ENCODE results near the gene CELF1.

CELF1 gene

DNA sequence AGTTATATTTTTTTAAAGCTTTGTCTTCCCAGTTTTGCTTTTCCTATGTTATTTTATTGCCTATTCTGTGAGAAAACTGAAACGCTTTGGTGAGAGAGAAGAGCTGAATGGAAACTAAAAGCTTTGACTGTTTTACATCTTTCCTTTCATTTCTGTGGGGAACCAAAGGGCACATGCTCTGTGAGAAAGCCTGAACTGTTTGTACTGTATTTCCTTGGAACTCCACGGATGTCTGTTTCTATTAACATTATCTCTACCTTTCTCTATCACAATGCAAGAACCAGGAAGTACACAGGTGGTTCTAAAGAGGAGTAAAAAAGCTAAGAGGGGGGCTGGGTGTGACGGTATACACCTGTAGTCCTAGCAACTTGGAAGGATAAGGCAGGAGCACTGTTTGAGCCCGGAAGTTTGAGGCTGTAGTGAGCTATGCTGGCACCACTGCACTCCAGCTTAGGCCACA is 43.8 kb downstream of the CELF1 start:
- no peak for DNase-seq (ENCODE audit: low read depth)

DNA sequence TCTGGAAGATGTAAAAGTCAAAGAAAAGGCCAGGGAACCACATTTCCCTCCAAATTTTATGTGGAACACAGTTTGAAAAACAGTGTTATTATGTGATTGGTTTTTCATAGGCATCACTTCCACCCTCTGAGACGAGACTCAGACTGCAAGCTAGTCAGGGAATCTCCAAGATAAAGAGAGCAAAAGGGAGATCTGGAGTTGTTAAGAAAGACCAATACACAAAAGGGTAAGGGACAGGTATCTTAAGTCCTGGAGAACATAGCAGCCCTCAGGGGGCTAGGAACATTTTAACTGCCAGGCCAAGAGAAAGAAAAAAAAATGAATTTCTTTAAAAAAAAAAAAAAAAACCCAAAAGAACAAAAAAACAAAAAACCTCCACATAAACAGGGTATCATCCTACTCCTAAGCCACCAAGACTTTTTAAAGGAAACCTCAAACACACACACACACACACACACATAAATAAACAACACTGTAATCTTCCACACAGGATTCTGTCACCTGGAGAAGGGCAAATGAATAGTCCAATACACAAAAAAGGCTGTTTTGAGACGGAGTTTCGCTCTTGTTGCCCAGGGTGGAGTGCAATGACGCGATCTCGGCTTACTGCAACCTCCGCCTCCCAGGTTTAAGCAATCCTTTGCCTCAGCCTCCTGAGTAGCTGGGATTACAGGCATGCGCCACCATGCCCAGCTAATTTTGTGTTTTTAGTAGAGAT is 44.5 kb downstream of the CELF1 start:
- no peak for DNase-seq (ENCODE audit: low read depth)

DNA sequence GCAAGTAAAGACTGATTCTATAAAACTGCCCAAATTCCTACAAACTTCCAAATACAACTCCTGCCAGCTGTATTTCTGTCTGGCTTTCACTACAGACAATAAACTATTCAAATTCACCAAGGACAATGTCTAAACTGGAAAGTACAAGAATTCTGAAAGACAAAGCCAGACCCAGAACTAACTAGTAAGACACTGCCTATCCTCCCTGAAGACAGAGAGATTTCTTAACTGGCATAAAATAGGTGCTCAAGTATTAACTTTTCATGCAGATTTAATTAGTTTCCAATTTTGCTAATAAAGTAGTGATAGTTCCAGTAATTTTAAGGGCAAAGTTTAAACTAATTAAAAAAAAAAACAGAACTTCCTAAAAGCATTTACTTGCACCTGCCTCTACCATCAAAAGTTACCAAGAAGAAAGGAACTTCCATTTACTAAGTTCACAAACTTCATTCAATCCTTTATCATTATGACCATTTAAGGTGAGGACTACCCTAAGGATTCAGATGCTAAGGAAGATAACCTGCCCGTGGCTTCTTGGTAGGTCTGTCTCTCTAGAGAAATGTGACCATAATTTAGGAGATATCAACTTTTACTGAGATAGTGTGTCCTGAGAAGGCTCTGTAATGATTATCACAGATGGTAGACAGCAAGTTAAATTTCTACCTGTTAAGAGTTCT is 45.2 kb downstream of the CELF1 start:
- no peak for DNase-seq (ENCODE audit: low read depth)

DNA sequence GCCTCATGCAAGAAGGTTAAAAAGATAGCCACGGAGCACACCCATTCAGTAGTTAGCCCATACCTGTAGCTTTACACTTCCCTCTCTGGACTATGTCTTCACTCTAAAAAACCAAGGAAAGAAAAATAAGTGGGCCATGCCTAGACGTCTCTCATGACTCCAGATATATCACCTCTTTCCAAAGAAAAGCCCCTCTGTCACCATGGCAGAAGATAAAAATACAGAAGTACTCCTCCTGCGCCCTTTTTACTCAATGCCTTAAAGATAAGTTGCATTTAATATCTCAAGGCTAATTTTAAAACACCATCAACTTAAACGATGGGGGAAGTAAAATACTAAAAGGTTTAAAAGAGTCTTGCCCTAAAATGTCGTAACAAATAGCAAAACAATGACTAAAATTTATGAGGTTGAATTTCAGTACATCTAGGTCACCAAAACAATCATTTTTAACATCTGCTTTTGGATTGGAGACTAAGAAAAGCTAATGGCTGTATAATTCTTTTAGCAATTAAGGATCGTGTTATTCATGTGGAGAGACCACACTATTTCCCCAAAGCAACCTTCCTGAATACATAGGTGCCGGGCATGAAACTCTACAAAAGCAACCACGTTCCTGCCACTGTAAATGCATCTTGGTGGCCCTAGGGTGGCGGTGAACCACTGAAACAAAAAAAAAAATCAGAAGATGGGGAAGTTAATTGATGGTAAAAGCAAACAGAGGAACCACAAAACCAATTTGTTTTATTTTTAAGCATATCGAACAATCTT is 46.0 kb downstream of the CELF1 start:
- DNase-seq (ENCODE audit: low read depth): peak; percentile 10

DNA sequence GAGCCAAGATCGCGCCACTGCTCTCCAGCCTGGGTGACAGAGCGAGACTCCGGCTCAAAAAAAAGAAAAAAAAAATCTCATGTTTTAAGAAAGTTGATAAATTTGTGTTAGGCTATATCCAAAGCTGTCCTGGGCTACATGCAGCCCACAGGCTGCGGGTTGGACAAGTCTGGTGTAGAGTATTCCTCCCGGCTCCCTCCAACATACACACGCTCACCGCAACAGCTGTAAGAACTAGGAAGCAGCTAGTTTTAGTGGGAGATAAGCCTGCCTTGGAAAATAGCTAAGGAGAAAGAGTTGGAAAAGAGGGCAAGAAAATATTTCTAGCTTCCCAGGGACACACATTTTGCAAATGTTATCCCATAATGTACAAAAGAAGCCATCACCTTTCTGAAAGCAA is 46.6 kb downstream of the CELF1 start:
- DNase-seq (ENCODE audit: low read depth): no peak

DNA sequence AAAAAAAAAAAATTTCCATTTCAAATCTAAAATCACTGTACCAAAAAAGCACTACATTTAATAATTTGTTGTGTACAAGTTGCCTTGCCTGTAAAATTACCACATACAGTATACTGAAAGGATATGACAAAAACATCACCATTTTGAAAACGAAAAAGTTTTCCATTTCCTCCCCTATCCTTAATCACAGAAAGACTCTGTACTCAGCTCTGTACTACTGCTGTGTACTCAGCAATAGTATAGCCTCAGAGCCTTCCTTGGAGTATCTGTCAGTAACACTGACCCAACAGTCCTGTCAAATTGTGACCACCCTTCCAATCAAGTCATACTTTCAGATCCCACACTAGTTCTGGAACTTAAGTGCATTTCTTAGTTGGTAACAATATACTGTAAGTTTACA is 48.0 kb downstream of the CELF1 start:
- no peak for DNase-seq (ENCODE audit: low read depth)

DNA sequence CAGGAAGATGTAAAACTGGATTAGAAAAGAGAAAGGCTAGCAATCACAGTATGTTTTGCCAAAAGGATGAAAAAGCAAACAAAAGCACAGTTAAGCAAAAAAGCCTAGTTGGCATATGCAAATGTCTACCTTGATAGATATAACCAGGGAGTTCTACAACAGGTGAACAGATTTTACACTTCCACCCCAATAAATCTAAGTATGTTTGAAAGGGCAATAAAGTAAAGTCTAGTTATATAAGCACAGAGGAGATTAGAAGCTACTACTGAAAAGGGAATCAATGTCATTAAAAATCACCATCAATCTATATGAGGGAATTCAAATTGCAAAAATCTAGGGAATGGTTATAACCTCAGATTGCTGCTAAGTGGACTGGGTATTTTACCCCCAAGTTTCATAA is 49.7 kb downstream of the CELF1 start:
- DNase-seq (ENCODE audit: low read depth): no peak

DNA sequence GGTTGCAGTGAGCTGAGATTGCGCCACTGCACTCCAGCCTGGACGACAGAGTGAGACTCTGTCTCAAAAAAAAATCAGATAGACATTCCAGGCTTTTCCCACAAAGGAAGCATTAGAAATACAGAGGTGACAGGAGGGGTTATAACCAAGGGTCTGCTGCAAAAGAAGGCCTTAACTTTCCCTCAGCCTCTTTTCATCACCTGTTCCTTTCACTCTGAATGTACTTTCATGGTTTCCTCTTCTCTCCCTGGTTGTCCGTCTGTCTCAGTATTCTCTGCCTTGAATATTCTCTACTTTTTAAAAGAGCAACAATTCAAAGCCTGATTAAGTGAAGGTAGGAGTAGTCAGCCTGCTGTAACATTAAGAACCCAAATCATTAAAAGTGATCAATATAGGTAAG is 50.2 kb downstream of the CELF1 start:
- no peak for DNase-seq (ENCODE audit: low read depth)

DNA sequence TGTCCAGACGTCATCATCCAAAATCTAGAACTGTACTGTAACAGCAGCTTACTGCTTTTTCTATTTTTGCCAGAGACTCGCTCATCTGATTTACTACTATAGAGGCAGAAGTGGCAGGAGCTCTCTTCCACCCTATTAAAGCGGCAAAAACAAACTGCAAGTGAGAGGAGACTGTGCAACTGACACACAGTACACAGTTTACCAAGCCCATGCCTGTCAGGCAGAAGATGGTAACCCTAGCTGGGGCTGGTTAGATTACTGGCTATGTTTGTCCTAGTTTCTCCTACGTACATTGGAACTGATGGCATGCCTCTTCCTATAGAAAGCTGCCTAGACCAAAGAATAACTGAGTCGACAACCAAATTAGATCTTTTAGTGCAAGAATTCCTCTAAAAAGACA is 51.8 kb downstream of the CELF1 start:
- DNase-seq (ENCODE audit: low read depth): no peak

DNA sequence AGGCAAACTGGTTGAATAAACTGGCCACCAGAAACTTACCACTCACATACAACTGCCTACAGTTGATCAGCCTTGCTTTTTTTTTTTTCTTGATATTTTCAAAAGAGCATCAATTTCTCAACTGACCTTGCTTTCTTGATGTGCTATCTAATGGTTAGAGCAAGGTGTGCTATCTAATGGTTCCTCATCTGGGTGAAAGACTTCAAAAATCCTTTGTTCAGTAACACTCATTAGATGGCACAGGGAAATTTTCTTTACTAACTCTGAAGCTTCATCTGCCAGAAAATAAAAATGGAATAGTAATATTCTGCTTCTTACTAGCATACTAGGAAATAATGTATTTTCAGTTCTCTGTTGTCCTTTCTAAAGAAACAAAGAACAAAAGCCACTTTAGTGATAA is 52.8 kb downstream of the CELF1 start:
- DNase-seq (ENCODE audit: low read depth): no peak

DNA sequence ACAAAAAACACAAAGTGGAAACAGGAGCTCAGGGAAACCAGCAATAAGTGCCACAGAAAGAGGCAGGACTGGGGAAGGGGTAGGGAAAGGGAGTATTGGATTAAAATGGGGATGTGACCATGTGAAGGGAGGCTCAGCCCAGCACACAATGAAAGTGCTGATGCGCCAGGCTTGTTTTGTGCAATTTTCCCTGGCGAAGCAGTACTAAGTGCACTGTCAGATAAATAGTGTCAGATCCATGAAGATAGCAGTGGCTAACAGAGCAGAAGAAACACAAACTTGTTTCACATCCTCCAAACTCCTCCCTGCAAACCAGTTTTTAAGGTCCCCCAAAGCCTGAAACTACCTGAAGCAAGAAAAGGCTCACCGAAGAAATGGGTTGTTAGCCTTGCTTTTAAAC is 53.3 kb downstream of the CELF1 start:
- DNase-seq (ENCODE audit: low read depth): no peak

DNA sequence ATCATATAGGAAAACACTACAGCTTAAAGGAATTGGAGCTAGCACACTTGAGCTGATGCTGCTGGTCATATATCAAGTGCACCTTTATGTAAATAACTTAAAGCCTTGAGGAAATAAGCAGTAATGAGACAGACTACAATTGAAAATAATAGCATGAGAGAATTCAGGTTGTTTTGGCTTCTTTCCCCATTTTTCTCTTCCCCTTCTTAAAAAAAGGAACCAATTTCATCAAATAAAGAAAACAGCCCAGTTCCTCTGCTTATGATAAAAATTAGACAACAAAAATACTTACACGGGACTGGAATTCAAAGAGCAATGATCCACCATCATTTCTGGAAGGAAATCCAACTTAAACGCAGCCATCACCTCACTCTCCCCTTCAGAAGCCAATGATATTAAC is 53.8 kb downstream of the CELF1 start:
- no peak for DNase-seq (ENCODE audit: low read depth)

DNA sequence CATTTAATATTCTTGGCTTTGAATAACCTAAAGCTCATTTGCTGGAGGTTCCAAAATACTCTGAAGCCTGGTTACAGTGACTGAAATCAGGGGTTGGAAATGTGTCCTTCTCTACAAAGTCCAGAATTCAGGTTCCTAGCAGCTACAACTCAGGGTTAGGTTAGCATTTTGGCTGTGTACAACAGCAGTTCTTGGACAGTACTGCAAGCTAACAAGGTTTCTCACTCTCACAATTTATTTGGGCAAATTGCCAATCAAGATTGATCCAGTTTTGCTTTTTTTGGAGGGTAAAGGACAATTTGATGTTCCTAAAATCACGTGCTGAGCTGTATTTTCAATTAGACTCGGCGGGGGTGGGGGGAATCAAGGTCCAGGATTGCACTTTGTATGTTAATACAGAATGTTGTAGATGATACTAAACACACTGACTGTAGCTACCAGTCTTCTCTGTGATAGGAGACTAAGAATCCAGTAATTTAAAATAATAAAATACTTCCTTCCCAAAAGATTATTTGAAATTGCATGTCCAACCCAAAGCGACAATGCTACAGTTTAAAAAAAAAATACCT is 54.3 kb downstream of the CELF1 start:
- DNase-seq (ENCODE audit: low read depth): no peak

DNA sequence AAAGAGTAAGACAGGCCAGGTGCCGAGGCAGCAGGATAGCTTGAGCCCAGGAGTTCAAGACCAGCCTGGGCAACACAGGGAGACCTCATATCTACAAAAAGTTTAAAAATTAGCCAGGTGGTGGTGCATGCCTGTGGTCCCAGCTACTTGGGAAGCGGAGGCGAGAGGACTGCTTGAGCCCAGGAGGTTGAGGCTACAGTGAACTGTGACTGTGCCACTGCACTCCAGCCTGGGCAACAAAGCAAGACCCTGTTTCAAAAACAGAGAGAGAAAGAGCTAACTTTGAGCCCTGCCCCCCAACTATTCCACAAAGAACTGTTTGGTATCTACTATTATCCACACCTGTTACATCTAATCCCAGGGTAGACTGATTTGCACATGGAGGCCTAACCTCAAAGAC is 54.8 kb downstream of the CELF1 start:
- DNase-seq (ENCODE audit: low read depth): no peak

DNA sequence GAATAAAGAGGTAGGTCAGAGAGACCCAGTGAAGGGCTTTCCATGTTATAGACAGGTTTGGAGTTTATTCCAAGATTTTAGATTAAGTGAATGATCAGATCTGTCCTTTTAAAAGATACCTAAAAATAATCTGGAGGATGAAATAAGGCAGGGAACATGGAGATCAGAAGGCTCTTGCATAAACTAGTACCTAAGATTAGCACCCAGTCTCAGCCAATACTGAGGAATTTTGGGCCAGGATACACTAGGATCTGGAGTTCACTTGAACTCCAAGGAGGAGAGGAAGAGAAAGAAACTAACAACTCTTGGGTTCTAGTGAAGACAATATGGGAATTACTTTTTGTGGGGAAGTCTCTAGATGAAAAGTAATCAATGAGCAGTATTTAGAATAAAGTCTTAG is 56.1 kb downstream of the CELF1 start:
- DNase-seq (ENCODE audit: low read depth): no peak

DNA sequence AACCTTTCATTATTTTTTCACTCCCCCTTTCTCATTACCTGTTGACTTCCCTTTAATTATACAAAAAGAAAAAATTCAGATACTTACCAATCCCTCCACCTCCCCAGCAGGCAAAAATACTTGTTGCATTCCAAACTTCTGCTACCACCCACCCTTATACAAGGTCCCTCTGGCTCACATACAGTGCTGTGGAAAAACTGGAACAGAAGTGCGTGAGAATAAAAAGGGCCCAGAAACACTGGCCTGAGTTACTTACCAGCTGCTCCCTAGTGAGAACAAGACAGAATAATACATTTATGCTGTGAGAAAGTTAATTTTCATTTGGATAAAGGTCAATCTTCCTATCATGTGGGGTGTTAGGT is 57.1 kb downstream of the CELF1 start:
- DNase-seq (ENCODE audit: low read depth): no peak

DNA sequence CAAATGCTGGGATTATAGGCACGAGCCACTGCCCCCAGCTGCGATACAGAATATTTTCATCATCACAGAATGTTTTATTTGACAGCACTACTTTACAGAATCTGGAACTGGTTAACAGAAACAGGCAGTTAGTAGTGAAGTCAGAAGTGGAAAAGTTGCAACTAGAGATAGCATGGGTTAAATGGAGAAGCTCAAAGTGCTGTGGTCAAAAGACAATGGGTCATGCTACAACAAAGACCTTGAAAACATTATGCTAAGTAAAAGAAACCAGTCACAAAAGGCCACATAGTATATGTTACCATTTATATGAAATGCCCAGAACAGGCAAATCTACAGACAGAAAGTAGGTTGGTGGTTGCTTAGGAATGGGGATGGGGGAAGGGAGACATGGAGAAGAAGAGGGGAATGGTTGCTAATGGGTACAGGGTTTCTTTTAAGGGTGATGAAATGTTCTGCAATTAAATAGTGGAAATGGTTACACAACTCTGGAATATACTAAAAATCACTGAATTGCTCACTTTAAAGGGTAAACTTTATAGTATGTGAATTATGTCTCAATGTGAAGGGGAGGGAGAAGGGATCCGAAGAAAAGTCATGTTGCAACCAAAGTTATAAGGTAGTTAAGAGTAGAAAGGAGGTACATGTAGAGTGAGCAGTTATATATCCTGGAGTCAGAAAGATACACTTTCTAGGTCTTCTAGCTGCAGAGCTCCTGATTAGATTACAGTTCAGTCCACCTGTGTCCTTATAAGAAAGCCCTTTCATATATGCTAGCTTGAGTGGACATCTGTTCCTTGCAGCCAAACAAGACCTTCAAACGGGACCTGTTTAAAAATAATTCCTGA is 57.7 kb downstream of the CELF1 start:
- DNase-seq (ENCODE audit: low read depth): peak; percentile 41

DNA sequence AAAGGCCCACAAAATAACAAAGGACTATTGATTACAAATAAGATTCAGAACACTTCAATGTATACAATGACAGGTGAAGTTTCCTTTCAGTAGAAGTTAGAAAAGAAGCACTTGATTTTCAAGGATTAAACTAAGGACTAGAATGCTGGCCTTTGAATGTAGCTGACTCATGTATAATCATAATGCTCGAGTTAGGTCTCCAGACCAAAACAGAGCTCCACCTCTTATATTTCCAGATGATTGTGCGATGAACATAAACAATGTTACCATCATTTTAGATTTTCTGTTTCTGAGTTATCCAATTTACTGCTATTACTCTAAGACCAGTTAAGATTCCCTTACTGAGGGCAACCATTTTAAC is 63.6 kb downstream of the CELF1 start:
- no peak for DNase-seq (ENCODE audit: low read depth)

DNA sequence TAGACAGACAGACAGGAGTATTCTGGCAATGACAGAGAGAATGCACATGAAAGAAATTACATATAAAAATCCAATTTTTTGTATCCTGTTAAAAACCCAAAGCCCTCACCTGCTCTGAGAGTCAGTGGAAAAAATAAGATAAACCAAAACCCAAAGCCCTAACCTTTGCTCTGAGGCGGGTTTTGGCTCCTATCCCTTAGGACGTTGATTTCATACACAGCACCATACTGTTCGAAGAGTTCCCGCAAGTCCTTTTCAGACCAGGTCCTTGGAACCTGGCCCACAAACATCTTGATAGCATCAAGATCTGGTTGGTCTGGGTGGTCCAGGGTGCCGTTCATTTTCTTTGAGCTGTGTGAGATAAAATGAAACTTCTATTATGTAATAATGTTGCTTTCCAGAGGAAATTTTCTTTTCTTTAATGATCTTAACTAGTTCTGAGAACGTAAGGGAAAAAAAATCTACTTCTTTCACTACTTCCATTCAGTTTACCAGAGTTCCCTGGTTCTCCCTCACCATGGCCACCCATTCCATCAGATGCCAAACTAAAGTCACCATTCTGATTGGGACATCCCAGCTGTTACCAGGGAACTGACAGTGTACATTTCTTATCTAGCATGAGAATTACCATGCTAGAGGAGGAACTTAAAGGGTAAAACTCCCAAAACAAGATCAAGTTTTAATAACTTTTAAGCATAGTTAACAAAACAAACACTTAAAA is 64.1 kb downstream of the CELF1 start:
- DNase-seq (ENCODE audit: low read depth): no peak

DNA sequence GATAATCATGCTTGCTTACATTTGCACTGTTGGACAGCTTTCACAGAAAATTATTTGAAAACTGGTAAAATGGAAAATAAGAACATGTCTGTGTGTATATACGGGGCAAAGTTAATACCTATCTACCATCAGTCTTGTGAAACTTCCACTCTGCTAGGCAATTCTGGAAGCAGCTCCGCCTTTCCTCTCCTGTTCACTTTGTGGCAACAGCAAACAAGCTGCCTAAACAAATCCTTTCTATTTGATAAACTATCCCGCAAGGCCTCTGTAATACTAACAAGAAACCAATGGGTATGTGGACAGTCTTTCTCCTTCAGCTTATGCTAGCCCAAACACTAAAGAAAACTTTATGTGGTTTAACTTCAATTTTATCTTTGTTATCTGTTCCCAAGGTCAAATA is 64.8 kb downstream of the CELF1 start:
- no peak for DNase-seq (ENCODE audit: low read depth)

DNA sequence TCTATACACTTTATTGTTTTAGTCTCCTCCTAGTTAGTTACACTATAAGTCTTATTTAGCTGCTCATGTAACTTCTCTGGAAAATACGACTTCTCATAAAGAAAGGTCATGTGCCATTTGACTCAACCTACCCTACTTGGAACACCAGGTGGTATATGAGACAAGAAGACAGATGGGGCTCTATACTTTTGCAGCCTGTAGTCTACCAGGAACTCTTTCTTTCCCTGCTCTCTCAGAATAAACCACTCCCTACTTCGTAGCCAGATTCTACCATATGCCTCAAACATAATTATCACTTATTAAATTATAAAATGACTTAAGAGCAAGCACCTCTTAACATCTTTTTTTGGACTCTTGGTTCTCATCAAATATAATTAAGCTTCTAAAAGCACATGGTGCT is 65.5 kb downstream of the CELF1 start:
- no peak for DNase-seq (ENCODE audit: low read depth)

All from GM04504 (cell line).